K562 (cell line): ENCODE measurements around the gene NEU1. TPM values are rescaled to one million over a fixed set of nuclear protein-coding genes. Genes with fewer than 3 reads are reported as not detected.

Experiments used
- BRD9 ChIP-seq: fragments of 450-650 bp; IDR thresholded peaks from 2 replicates; pipeline ENCODE4 v1.6.1; 2018; ENCODE audit warnings: low read depth; ENCODE audit not compliant: partially characterized antibody
- CEBPB ChIP-seq: fragments of 450-650 bp; IDR thresholded peaks from 2 replicates; pipeline ENCODE4 v1.6.1; 2016; ENCODE audit warnings: missing genetic modification characterization, missing compliant biosample characterization
- CTBP1 ChIP-seq: fragments of 450-650 bp; IDR thresholded peaks from 2 replicates; pipeline ENCODE4 v1.6.1; 2016; ENCODE audit warnings: borderline replicate concordance
- CTCFL ChIP-seq: IDR thresholded peaks from 2 replicates; pipeline ENCODE4 v1.6.1; 2011; ENCODE audit warnings: borderline replicate concordance, low read depth, mild to moderate bottlenecking, moderate library complexity, low read length; ENCODE audit not compliant: insufficient read depth, poor library complexity, severe bottlenecking
- HDAC3 ChIP-seq: fragments of 450-650 bp; IDR thresholded peaks from 2 replicates; pipeline ENCODE4 v1.6.1; 2018; ENCODE audit warnings: borderline replicate concordance, mild to moderate bottlenecking, moderate library complexity; ENCODE audit not compliant: partially characterized antibody
- MEIS2 ChIP-seq: fragments of 450-650 bp; IDR thresholded peaks from 2 replicates; pipeline ENCODE4 v1.6.1; 2014; ENCODE audit warnings: mild to moderate bottlenecking; ENCODE audit not compliant: partially characterized antibody
- MLLT1 ChIP-seq, 2 experiments: fragments of 450-650 bp; IDR thresholded peaks; 2 replicates each; pipeline ENCODE4 v1.6.1; 2016
- MYC ChIP-seq, 2 experiments: fragments of 250-450 bp in 1 of 2; sonication (Bioruptor Pico) in 1 of 2; IDR thresholded peaks; 2 replicates each; pipeline versions ENCODE4 v1.5.1 to v1.6.1; 2012 to 2021; ENCODE audit warnings: low read depth in 2 of 2, borderline replicate concordance in 1 of 2, improper control_type of control experiment in 1 of 2, low read length in 1 of 2, mild to moderate bottlenecking in 1 of 2, moderate library complexity in 1 of 2
- SMAD2 ChIP-seq: fragments of 150-350 bp; IDR thresholded peaks from 2 replicates; pipeline ENCODE4 v1.6.1; 2014; ENCODE audit warnings: low read depth, mild to moderate bottlenecking, low read length
- STAT6 ChIP-seq: sonication (generic); formaldehyde crosslinking; IDR thresholded peaks from 2 replicates; pipeline ENCODE4 v1.8.1; 2023; ENCODE audit warnings: mild to moderate bottlenecking, missing genetic modification reagents
- TCF7L2 ChIP-seq: fragments of 150-350 bp; IDR thresholded peaks from 2 replicates; pipeline ENCODE4 v1.6.1; 2016; ENCODE audit warnings: low read depth, mild to moderate bottlenecking, low read length, moderate library complexity
- ZNF146 ChIP-seq: IDR thresholded peaks from one replicate; pipeline ENCODE4 v1.6.1; 2018; ENCODE audit warnings: missing compliant biosample characterization; ENCODE audit not compliant: unreplicated experiment
- ZNF232 ChIP-seq: sonication (generic); formaldehyde crosslinking; IDR thresholded peaks from 2 replicates; pipeline ENCODE4 v1.8.0; 2022; ENCODE audit warnings: mild to moderate bottlenecking, missing genetic modification reagents
- ZNF592 ChIP-seq: fragments of 450-650 bp; IDR thresholded peaks from 2 replicates; pipeline ENCODE4 v1.6.1; 2017; ENCODE audit warnings: antibody characterized with exemption, mild to moderate bottlenecking
- ZNF75A ChIP-seq: fragments of 450-650 bp; formaldehyde crosslinking; IDR thresholded peaks from 2 replicates; pipeline ENCODE4 v1.4.0; 2020; ENCODE audit warnings: mild to moderate bottlenecking
- ZSCAN29 ChIP-seq: fragments of 450-650 bp; IDR thresholded peaks from 2 replicates; pipeline ENCODE4 v1.6.1; 2017
- polyA plus RNA-seq, 8 experiments: library from polyadenylated mRNA; depleted of rRNA in 4 of 8; stranded (reverse) in 5 of 8; unstranded in 3 of 8; fragments of >200 nt; fragmentation: Nextera tagmentation in 2 of 8; fragmentation: Illumina TruSeq in 1 of 8; extraction: Ambion mirVana in 2 of 8; extraction: Trizol in 1 of 8; gene quantifications; 2 replicates each; pipeline versions ENCODE4 v1.2.1 to v1.2.3, GENCODE V29; 2011 to 2014; ENCODE audit warnings: inconsistent platforms in 1 of 8, missing spikeins in 1 of 8
- total RNA-seq, 7 experiments: library from RNA; depleted of rRNA in 6 of 7; stranded (reverse); fragments of >200 nt in 6 of 7; fragmentation: Illumina TruSeq in 2 of 7; extraction: Trizol in 2 of 7; gene quantifications; 2 replicates each; pipeline versions ENCODE4 v1.2.1 to v1.2.3, GENCODE V29; 2011 to 2021; ENCODE audit warnings: low replicate concordance in 1 of 7

NEU1 gene
- total and polyA plus RNA-seq, 9 of the 15 experiments (the other 6 are each of a cell fraction or from before 2014, with no cell fraction given) = 14.8 to 67.8 (median 51.0) TPM

DNA sequence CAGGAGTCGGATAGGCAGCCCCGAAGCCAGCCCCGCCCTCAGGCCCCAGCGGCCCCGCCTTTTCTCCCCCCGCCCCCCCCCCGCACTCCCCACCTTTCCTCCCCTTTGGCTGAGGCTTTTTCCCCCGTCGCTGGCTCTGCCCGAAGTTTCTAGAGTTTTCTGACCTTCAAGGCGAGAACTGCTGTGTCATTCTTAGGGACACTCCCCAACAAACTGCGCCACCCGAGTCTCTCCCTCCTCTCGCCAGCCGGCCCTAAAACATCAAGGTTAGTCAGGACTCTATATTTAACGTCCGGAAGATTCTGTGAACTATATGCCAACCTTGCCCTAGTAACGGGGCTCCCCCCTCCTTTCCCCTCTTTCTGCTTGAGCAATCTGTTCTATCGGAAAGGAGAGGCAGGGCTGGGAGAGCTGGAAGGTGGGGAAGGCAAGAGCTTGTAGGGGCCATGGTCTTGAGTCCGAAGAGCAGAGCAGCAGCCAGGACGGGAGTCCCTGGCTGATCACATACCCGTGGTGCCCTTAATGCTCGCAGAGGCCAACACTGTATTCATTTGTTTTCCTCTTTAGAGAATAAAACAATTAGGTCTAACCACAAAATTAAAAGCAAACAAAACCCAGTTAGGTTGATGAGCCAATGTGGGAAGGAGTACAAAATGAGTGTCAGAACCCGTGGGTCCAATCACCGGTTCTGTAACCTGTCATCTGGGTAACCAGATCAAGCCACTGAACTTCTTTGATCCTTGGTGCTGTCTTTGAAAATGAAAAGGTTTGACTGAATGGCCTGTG is 40.4 kb downstream of the NEU1 start (continued):
- no peak for TF ChIP-seq MLLT1 (IDR thresholded peaks at IDR 0.05)
- peak; percentile 99 for TF ChIP-seq STAT6 (CRISPR knock-in tag)
- TF ChIP-seq MYC (IDR thresholded peaks at IDR 0.05; ENCODE audit: low read depth, low read length) = no peak; the same call in 1 of the 2 replicates
- no peak; the same call in 1 of the 2 replicates for TF ChIP-seq MYC (CRISPR knock-in tag; IDR thresholded peaks at IDR 0.05; ENCODE audit: borderline replicate concordance, low read depth)
- TF ChIP-seq CEBPB (tag) = 0 out of 2 replicates have a peak, but pooled peaks have one; percentile 43
- TF ChIP-seq ZNF232 (CRISPR knock-in tag) = peak; percentile 25; the same call in 1 of the 2 replicates
- peak; percentile 53; the same call in 1 of the 2 replicates for TF ChIP-seq ZNF75A (CRISPR knock-in tag)
- no peak for TF ChIP-seq ZSCAN29
- no peak for TF ChIP-seq HDAC3
- TF ChIP-seq ZNF592 = no peak
- no peak for TF ChIP-seq SMAD2
- TF ChIP-seq MEIS2 = no peak
- no peak for TF ChIP-seq CTBP1
- TF ChIP-seq CTCFL = no peak
- TF ChIP-seq TCF7L2 = 0 out of 2 replicates have a peak, but pooled peaks have one; percentile 29
- TF ChIP-seq BRD9 = no peak
- no peak for TF ChIP-seq ZNF146
